ENCODE results near the gene NSRP1.

The NSRP1 gene

GRCh38 chr17:30164531-30164930, 47.9 kb downstream of the NSRP1 start:
- Histone ChIP-seq H3K27ac (ENCODE audit: low read length) (no peak overlapping the region), H3K9me3 (ENCODE audit: insufficient read depth, low read length, severe bottlenecking) (no peaks in the 10 kb centered on the region), H2AFZ (ENCODE audit: low read depth, low read length) (no peak overlapping the region), H4K20me1 (ENCODE audit: insufficient read depth, low read length) (no peaks in the 10 kb centered on the region; the same call in 1 of the 2 replicates), H3K36me3 (ENCODE audit: insufficient read depth, low read length) (peaks cover 35% of the 10 kb centered on the region), H3K4me3 (ENCODE audit: low read depth in 1 of 2, low read length in 2 of 2) (no peak overlapping the region), H3K27me3 (ENCODE audit: insufficient read depth, low read length, poor library complexity) (no peaks in the 10 kb centered on the region), H3K4me2 (ENCODE audit: insufficient read depth, low read length) (no peak overlapping the region), H3K79me2 (ENCODE audit: insufficient read depth, low read length) (peaks cover 40% of the 10 kb centered on the region), H3K9ac (ENCODE audit: low read depth, low read length) (no peak overlapping the region), H3K4me1 (ENCODE audit: insufficient read depth, low read length) (no peaks in the 10 kb centered on the region)
- DNase-seq: no peak
- no peak for TF ChIP-seq EZH2 (IDR thresholded peaks at IDR 0.05; ENCODE audit: borderline replicate concordance, low read depth, low read length, severe bottlenecking)
- no peak for TF ChIP-seq CTCF (IDR thresholded peaks at IDR 0.05; ENCODE audit: borderline replicate concordance, extremely low read depth, low read length, poor library complexity, severe bottlenecking)
- no peak for ATAC-seq (ENCODE audit: insufficient read depth, low read depth)

GRCh38 chr17:30165147-30165546, 48.5 kb downstream of the NSRP1 start:
- Histone ChIP-seq H3K79me2 (ENCODE audit: insufficient read depth, low read length) (peaks cover 34% of the 10 kb centered on the region), H3K4me3 (ENCODE audit: low read depth in 1 of 2, low read length in 2 of 2) (no peak overlapping the region), H3K9ac (ENCODE audit: low read depth, low read length) (no peak overlapping the region), H3K4me1 (ENCODE audit: insufficient read depth, low read length) (no peaks in the 10 kb centered on the region), H3K4me2 (ENCODE audit: insufficient read depth, low read length) (no peak overlapping the region), H2AFZ (ENCODE audit: low read depth, low read length) (no peak overlapping the region), H3K27ac (ENCODE audit: low read length) (no peak overlapping the region), H3K9me3 (ENCODE audit: insufficient read depth, low read length, severe bottlenecking) (no peaks in the 10 kb centered on the region), H3K27me3 (ENCODE audit: insufficient read depth, low read length, poor library complexity) (no peaks in the 10 kb centered on the region), H3K36me3 (ENCODE audit: insufficient read depth, low read length) (peaks cover 30% of the 10 kb centered on the region), H4K20me1 (ENCODE audit: insufficient read depth, low read length) (no peaks in the 10 kb centered on the region; the same call in 1 of the 2 replicates)
- DNase-seq (no peak), ATAC-seq (ENCODE audit: insufficient read depth, low read depth) (no peak)
- TF ChIP-seq EZH2 (IDR thresholded peaks at IDR 0.05; ENCODE audit: borderline replicate concordance, low read depth, low read length, severe bottlenecking) (no peak), CTCF (IDR thresholded peaks at IDR 0.05; ENCODE audit: borderline replicate concordance, extremely low read depth, low read length, poor library complexity, severe bottlenecking) (no peak)

- no peak for TF ChIP-seq CTCF (IDR thresholded peaks at IDR 0.05; ENCODE audit: borderline replicate concordance, extremely low read depth, low read length, poor library complexity, severe bottlenecking)
- TF ChIP-seq EZH2 (IDR thresholded peaks at IDR 0.05; ENCODE audit: borderline replicate concordance, low read depth, low read length, severe bottlenecking): no peak
- Histone ChIP-seq H3K9me3 (ENCODE audit: insufficient read depth, low read length, severe bottlenecking) (no peaks in the 10 kb centered on the region), H3K4me3 (ENCODE audit: low read depth in 1 of 2, low read length in 2 of 2) (no peak overlapping the region), H2AFZ (ENCODE audit: low read depth, low read length) (no peak overlapping the region), H3K9ac (ENCODE audit: low read depth, low read length) (no peak overlapping the region), H3K4me1 (ENCODE audit: insufficient read depth, low read length) (no peaks in the 10 kb centered on the region), H3K36me3 (ENCODE audit: insufficient read depth, low read length) (peaks cover 28% of the 10 kb centered on the region), H3K27ac (ENCODE audit: low read length) (no peak overlapping the region), H3K4me2 (ENCODE audit: insufficient read depth, low read length) (no peak overlapping the region), H4K20me1 (ENCODE audit: insufficient read depth, low read length) (no peaks in the 10 kb centered on the region; the same call in 1 of the 2 replicates), H3K79me2 (ENCODE audit: insufficient read depth, low read length) (peaks cover 34% of the 10 kb centered on the region; the same call in 1 of the 2 replicates), H3K27me3 (ENCODE audit: insufficient read depth, low read length, poor library complexity) (no peaks in the 10 kb centered on the region)
- DNase-seq: no peak
- no peak for ATAC-seq (ENCODE audit: insufficient read depth, low read depth)
Observed at GRCh38 chr17:30165960-30166359, 49.3 kb downstream of the NSRP1 start.

All from DND-41 (cell line).